ENCODE data around the gene COQ5. TPM values are rescaled to one million over a fixed set of nuclear protein-coding genes. Genes with fewer than 3 reads are reported as not detected.

The COQ5 gene
- total and polyA plus RNA-seq, 8 donors: 7.2 to 24.3 (median 12.9) TPM

- no peaks in the 10 kb centered on the region for H3K9me3 ChIP-seq
- no peak overlapping the region for H3K27ac ChIP-seq
- intact Hi-C loops (cut with DNase I): no loop called here
- no peak for TF ChIP-seq CTCF (IDR thresholded peaks at IDR 0.05)
- H3K4me3 ChIP-seq: no peak overlapping the region
- no peak for FAIRE-seq
- H3K27me3 ChIP-seq: no peaks in the 10 kb centered on the region
- ATAC-seq: no peak
- peaks cover 0 to 4% (median under 1%) of the 10 kb centered on the region in 3 donors for H3K4me1 ChIP-seq
- DNase-seq: no peak
- peaks cover 4 to 80% (median 67%) of the 10 kb centered on the region in 3 donors for H3K36me3 ChIP-seq
- WGBS, 2 donors: 79 to 91% methylated on average over 3 of the region's 3 CpGs
These were observed 68.8 kb downstream of the COQ5 start for GRCh38 chr12:120460157-120460556.

GRCh38 chr12:120457133-120457532, 71.8 kb downstream of the COQ5 start:
- no peak overlapping the region for H3K4me3 ChIP-seq
- no peak overlapping the region for H3K27ac ChIP-seq
- no peak for TF ChIP-seq CTCF (IDR thresholded peaks at IDR 0.05)
- ATAC-seq: no peak
- no peak for DNase-seq
- FAIRE-seq: no peak
- H3K4me1 ChIP-seq: peaks cover 11 to 24% (median 15%) of the 10 kb centered on the region in 3 donors
- intact Hi-C loops (cut with DNase I): no loop called here
- H3K27me3 ChIP-seq: no peaks in the 10 kb centered on the region
- no peaks in the 10 kb centered on the region for H3K9me3 ChIP-seq
- peaks cover 0 to 51% (median 40%) of the 10 kb centered on the region in 3 donors for H3K36me3 ChIP-seq
- WGBS, 2 donors: 56 to 61% methylated on average over 6 of the region's 6 CpGs

- ATAC-seq (peak; percentile 64 to 75 (median 72)), FAIRE-seq (no peak), DNase-seq (peak; percentile 65 to 92 (median 86))
- H3K36me3 ChIP-seq: peaks cover 0 to 35% (median 23%) of the 10 kb centered on the region in 3 donors
- H3K4me1 ChIP-seq: peaks cover 11 to 25% (median 15%) of the 10 kb centered on the region in 3 donors
- peak overlapping the region; percentile 67 to 76 (median 68) for H3K27ac ChIP-seq
- intact Hi-C loops (cut with DNase I): no loop called here
- no peaks in the 10 kb centered on the region for H3K27me3 ChIP-seq
- TF ChIP-seq CTCF (IDR thresholded peaks at IDR 0.05): no peak
- no peaks in the 10 kb centered on the region for H3K9me3 ChIP-seq
- H3K4me3 ChIP-seq: no peak overlapping the region
- WGBS, 2 donors: 41 to 52% methylated on average over 7 of the region's 7 CpGs
These were observed 73.7 kb downstream of the COQ5 start for GRCh38 chr12:120455302-120455701.

GRCh38 chr12:120453977-120454376, 75.0 kb downstream of the COQ5 start:
- 35 to 39% methylated on average over 4 of the region's 4 CpGs for WGBS, 2 donors
- peak in 3 of 4 donors; percentile 24 to 30 (median 25) for TF ChIP-seq CTCF (IDR thresholded peaks at IDR 0.05)
- intact Hi-C loops (cut with DNase I): no loop called here
- Histone ChIP-seq H3K36me3 (peaks cover 0 to 22% (median 11%) of the 10 kb centered on the region in 3 donors), H3K4me3 (no peak overlapping the region), H3K27ac (peak overlapping the region; percentile 66 to 76 (median 68)), H3K9me3 (no peaks in the 10 kb centered on the region), H3K4me1 (peaks cover 11 to 30% (median 15%) of the 10 kb centered on the region in 3 donors), H3K27me3 (no peaks in the 10 kb centered on the region)
- FAIRE-seq: peak; percentile 34
- DNase-seq: no peak
- ATAC-seq: peak in 3 of 4 donors; percentile 19 to 44 (median 33)

Other genes with a start within 250 kb of the COQ5 start
- gene RNU4-2, start 237.3 kb downstream of the COQ5 start, total RNA-seq: 1,000 to 10,000 TPM; 3,497 to 6,395 (median 4,297) TPM
- not detected for gene RNU4-2, start 237.3 kb downstream of the COQ5 start, polyA plus RNA-seq
- gene RNU4-1, start 235.9 kb downstream of the COQ5 start, total RNA-seq: 1,000 to 10,000 TPM in 5 of 6 donors, 100 to 1,000 TPM in 1; 597 to 2,620 (median 1,226) TPM
- not detected for gene RNU4-1, start 235.9 kb downstream of the COQ5 start, polyA plus RNA-seq
- 1 to 10 TPM in 4 of 6 donors, under 1 TPM in 2; 0.56 to 2.4 (median 1.3) TPM for gene SIRT4, start 226.8 kb downstream of the COQ5 start, total RNA-seq
- gene SIRT4, start 226.8 kb downstream of the COQ5 start, polyA plus RNA-seq: 1 to 10 TPM; 1.4 to 2.1 TPM
- over 10,000 TPM in 2 of 6 donors, 1,000 to 10,000 TPM in 4; 4,900 to 12,528 (median 8,049) TPM for gene PLA2G1B, start 201.4 kb downstream of the COQ5 start, total RNA-seq
- 1,000 to 10,000 TPM; 7,592 to 7,821 TPM for gene PLA2G1B, start 201.4 kb downstream of the COQ5 start, polyA plus RNA-seq
- 1 to 10 TPM; 3.0 to 6.0 (median 4.8) TPM for gene MSI1, start 160.0 kb downstream of the COQ5 start, total RNA-seq
- 1 to 10 TPM; 3.0 to 4.8 TPM for gene MSI1, start 160.0 kb downstream of the COQ5 start, polyA plus RNA-seq
- 100 to 1,000 TPM; 118 to 149 (median 137) TPM for gene COX6A1, start 91.0 kb downstream of the COQ5 start, total RNA-seq
- gene COX6A1, start 91.0 kb downstream of the COQ5 start, polyA plus RNA-seq: 100 to 1,000 TPM; 296 to 324 TPM
- 10 to 100 TPM; 13.9 to 25.8 (median 15.4) TPM for gene TRIAP1, start 82.8 kb downstream of the COQ5 start, total RNA-seq
- gene TRIAP1, start 82.8 kb downstream of the COQ5 start, polyA plus RNA-seq: 10 to 100 TPM; 16.3 to 23.8 TPM
- gene GATC, start 82.7 kb downstream of the COQ5 start, total RNA-seq: 10 to 100 TPM; 18.3 to 32.7 (median 27.6) TPM
- 10 to 100 TPM in 1 of 2 donors, 1 to 10 TPM in 1; 8.6 to 12.3 TPM for gene GATC, start 82.7 kb downstream of the COQ5 start, polyA plus RNA-seq
- 10 to 100 TPM; 69.0 to 91.7 (median 79.5) TPM for gene SRSF9, start 59.4 kb downstream of the COQ5 start, total RNA-seq
- gene SRSF9, start 59.4 kb downstream of the COQ5 start, polyA plus RNA-seq: 100 to 1,000 TPM in 1 of 2 donors, 10 to 100 TPM in 1; 50.9 to 103 TPM
- gene DYNLL1, start 33.0 kb downstream of the COQ5 start, total RNA-seq: 100 to 1,000 TPM in 3 of 6 donors, 10 to 100 TPM in 3; 57.7 to 154 (median 94.9) TPM
- 100 to 1,000 TPM; 143 to 249 TPM for gene DYNLL1, start 33.0 kb downstream of the COQ5 start, polyA plus RNA-seq
- 100 to 1,000 TPM in 3 of 6 donors, 10 to 100 TPM in 3; 92.5 to 151 (median 98.6) TPM for gene RNF10, start 5.2 kb upstream of the COQ5 start, total RNA-seq
- 100 to 1,000 TPM; 120 to 127 TPM for gene RNF10, start 5.2 kb upstream of the COQ5 start, polyA plus RNA-seq
- 10 to 100 TPM; 10.5 to 23.5 (median 14.7) TPM for gene POP5, start 52.2 kb upstream of the COQ5 start, total RNA-seq
- 10 to 100 TPM; 54.4 to 66.7 TPM for gene POP5, start 52.2 kb upstream of the COQ5 start, polyA plus RNA-seq
- gene CABP1, start 111.5 kb upstream of the COQ5 start, total RNA-seq: under 1 TPM; 0.12 to 0.87 (median 0.46) TPM
- gene CABP1, start 111.5 kb upstream of the COQ5 start, polyA plus RNA-seq: 1 to 10 TPM; 3.3 to 5.7 TPM
- 100 to 1,000 TPM in 3 of 6 donors, 10 to 100 TPM in 3; 66.8 to 124 (median 100) TPM for gene MLEC, start 158.0 kb upstream of the COQ5 start, total RNA-seq
- gene MLEC, start 158.0 kb upstream of the COQ5 start, polyA plus RNA-seq: 10 to 100 TPM; 25.8 to 33.6 TPM
- gene UNC119B, start 181.3 kb upstream of the COQ5 start, total RNA-seq: 10 to 100 TPM; 11.8 to 18.9 (median 15.3) TPM
- 10 to 100 TPM in 1 of 2 donors, 1 to 10 TPM in 1; 6.6 to 14.4 TPM for gene UNC119B, start 181.3 kb upstream of the COQ5 start, polyA plus RNA-seq
- 10 to 100 TPM; 15.2 to 22.8 (median 18.6) TPM for gene ACADS, start 196.7 kb upstream of the COQ5 start, total RNA-seq
- gene ACADS, start 196.7 kb upstream of the COQ5 start, polyA plus RNA-seq: 10 to 100 TPM; 50.9 to 59.2 TPM